Right atrium auricular region (tissue), 2 donors: ENCODE measurements around the gene LAMB4. TPM values are rescaled to one million over a fixed set of nuclear protein-coding genes. Genes with fewer than 3 reads are reported as not detected.

Experiments
- DNase-seq: peaks from one replicate; pipeline ENCODE4 v3.0.0-alpha.2; 2019; ENCODE audit warnings: low spot score
- H3K27ac ChIP-seq, 2 donors: fragments of 200-600 bp; sonication (generic); 1 replicate in 1 of 2; 2 replicates in 1 of 2; pipeline ENCODE4 v1.5.1; 2016 to 2019
- H3K27me3 ChIP-seq, 2 donors: fragments of 200-600 bp; sonication (generic); one replicate each; pipeline versions ENCODE4 v1.5.1 to v1.6.0; 2017 to 2019
- H3K36me3 ChIP-seq: fragments of 200-600 bp; sonication (generic); one replicate; pipeline ENCODE4 v1.5.1; 2016
- H3K4me1 ChIP-seq, 2 donors: fragments of 200-600 bp; sonication (generic); one replicate each; pipeline versions ENCODE4 v1.5.1 to v1.6.0; 2017 to 2019
- H3K4me3 ChIP-seq, 2 donors: fragments of 200-600 bp; sonication (generic); 1 replicate in 1 of 2; 2 replicates in 1 of 2; pipeline ENCODE4 v1.5.1; 2017 to 2019; ENCODE audit warnings: mild to moderate bottlenecking in 1 of 2, moderate library complexity in 1 of 2
- H3K9me3 ChIP-seq, 2 donors: fragments of 200-600 bp; sonication (generic); one replicate each; pipeline ENCODE4 v1.5.1; 2019
- CTCF ChIP-seq, 2 donors: fragments of 200-600 bp; sonication (generic); IDR thresholded peaks; one replicate each; pipeline ENCODE4 v1.5.1; 2019; ENCODE audit warnings: antibody characterized with exemption in 2 of 2
- total RNA-seq, 2 donors: library from RNA; depleted of rRNA; stranded (reverse); fragments of >200 nt; gene quantifications; one replicate each; pipeline ENCODE4 v1.1.0, GENCODE V29; 2016

Gene LAMB4
- total RNA-seq, 2 donors from 2014 or later, result not detected

- TF ChIP-seq CTCF (IDR thresholded peaks at IDR 0.05), result no peak
- DNase-seq, result no peak
- Histone ChIP-seq H3K27me3 (no peaks in the 10 kb centered on the region), H3K27ac (no peak overlapping the region), H3K4me1 (no peaks in the 10 kb centered on the region), H3K4me3 (no peak overlapping the region), H3K9me3 (no peaks in the 10 kb centered on the region), H3K36me3 (no peaks in the 10 kb centered on the region)
These were observed 2.7 kb downstream of the LAMB4 start for GRCh38 chr7:108127461-108127860.

- no peak overlapping the region for H3K4me3 ChIP-seq
- H3K9me3 ChIP-seq, result no peaks in the 10 kb centered on the region
- no peak overlapping the region for H3K27ac ChIP-seq
- H3K27me3 ChIP-seq, result no peaks in the 10 kb centered on the region
- H3K4me1 ChIP-seq, result no peaks in the 10 kb centered on the region
- no peaks in the 10 kb centered on the region for H3K36me3 ChIP-seq
- DNase-seq, result no peak
- TF ChIP-seq CTCF (IDR thresholded peaks at IDR 0.05), result no peak
These were observed 5.3 kb downstream of the LAMB4 start for GRCh38 chr7:108124820-108125219.

GRCh38 chr7:108122181-108122580, 8.0 kb downstream of the LAMB4 start:
- no peak for DNase-seq
- H3K4me1 ChIP-seq, result no peaks in the 10 kb centered on the region

GRCh38 chr7:108120933-108121332, 9.2 kb downstream of the LAMB4 start:
- Histone ChIP-seq H3K4me1 (no peaks in the 10 kb centered on the region), H3K36me3 (no peaks in the 10 kb centered on the region), H3K4me3 (no peak overlapping the region), H3K27ac (no peak overlapping the region), H3K27me3 (no peaks in the 10 kb centered on the region), H3K9me3 (no peaks in the 10 kb centered on the region)
- TF ChIP-seq CTCF (IDR thresholded peaks at IDR 0.05), result no peak
- no peak for DNase-seq

More at GRCh38 chr7:108122181-108122580, 8.0 kb downstream of the LAMB4 start:
- Histone ChIP-seq H3K4me3 (no peak overlapping the region), H3K27ac (no peak overlapping the region), H3K36me3 (no peaks in the 10 kb centered on the region), H3K27me3 (no peaks in the 10 kb centered on the region), H3K9me3 (no peaks in the 10 kb centered on the region)
- no peak for TF ChIP-seq CTCF (IDR thresholded peaks at IDR 0.05)

- no peak overlapping the region for H3K4me3 ChIP-seq
- H3K27ac ChIP-seq, result no peak overlapping the region
- H3K36me3 ChIP-seq, result no peaks in the 10 kb centered on the region
- no peaks in the 10 kb centered on the region for H3K9me3 ChIP-seq
- H3K27me3 ChIP-seq, result no peaks in the 10 kb centered on the region
- DNase-seq, result no peak
- no peak for TF ChIP-seq CTCF (IDR thresholded peaks at IDR 0.05)
- H3K4me1 ChIP-seq, result no peaks in the 10 kb centered on the region
These were observed 10.0 kb downstream of the LAMB4 start for GRCh38 chr7:108120196-108120595.

GRCh38 chr7:108118959-108119358, 11.2 kb downstream of the LAMB4 start:
- Histone ChIP-seq H3K27me3 (no peaks in the 10 kb centered on the region), H3K36me3 (no peaks in the 10 kb centered on the region), H3K9me3 (no peaks in the 10 kb centered on the region), H3K27ac (no peak overlapping the region), H3K4me1 (no peaks in the 10 kb centered on the region), H3K4me3 (no peak overlapping the region)
- DNase-seq, result no peak
- TF ChIP-seq CTCF (IDR thresholded peaks at IDR 0.05), result no peak
